ENCODE measurements around the gene A1BG.
"Not testable (repeated sequence)": the region's sequence is repeated elsewhere in the genome, so short reads cannot be mapped to it uniquely, and the experiment has no call there.

A1BG gene

DNA sequence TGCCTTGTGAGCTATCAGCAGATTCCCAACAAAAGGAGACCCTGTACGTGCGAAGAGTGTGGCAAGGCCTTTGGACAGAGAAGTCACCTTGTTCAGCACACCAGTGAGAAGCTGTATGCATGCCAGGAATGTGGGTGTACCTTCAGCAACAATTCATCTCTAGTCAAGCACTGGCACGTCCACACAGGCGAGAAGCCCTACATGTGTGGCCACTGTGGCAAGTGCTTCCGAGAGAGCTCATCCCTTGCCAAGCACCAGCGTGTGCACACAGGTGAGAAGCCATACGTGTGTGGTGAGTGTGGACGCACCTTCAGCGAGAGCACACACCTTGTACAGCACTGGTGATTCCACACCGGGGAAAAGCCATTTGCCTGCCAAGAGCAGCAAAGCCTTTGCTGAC is 34.1 kb downstream of the A1BG start:
- H3K27ac ChIP-seq, result no peak overlapping the region
- TF ChIP-seq, protein P1, sequence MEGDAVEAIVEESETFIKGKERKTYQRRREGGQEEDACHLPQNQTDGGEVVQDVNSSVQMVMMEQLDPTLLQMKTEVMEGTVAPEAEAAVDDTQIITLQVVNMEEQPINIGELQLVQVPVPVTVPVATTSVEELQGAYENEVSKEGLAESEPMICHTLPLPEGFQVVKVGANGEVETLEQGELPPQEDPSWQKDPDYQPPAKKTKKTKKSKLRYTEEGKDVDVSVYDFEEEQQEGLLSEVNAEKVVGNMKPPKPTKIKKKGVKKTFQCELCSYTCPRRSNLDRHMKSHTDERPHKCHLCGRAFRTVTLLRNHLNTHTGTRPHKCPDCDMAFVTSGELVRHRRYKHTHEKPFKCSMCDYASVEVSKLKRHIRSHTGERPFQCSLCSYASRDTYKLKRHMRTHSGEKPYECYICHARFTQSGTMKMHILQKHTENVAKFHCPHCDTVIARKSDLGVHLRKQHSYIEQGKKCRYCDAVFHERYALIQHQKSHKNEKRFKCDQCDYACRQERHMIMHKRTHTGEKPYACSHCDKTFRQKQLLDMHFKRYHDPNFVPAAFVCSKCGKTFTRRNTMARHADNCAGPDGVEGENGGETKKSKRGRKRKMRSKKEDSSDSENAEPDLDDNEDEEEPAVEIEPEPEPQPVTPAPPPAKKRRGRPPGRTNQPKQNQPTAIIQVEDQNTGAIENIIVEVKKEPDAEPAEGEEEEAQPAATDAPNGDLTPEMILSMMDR (conservative IDR thresholded peaks at IDR 0.05), result no peak

DNA sequence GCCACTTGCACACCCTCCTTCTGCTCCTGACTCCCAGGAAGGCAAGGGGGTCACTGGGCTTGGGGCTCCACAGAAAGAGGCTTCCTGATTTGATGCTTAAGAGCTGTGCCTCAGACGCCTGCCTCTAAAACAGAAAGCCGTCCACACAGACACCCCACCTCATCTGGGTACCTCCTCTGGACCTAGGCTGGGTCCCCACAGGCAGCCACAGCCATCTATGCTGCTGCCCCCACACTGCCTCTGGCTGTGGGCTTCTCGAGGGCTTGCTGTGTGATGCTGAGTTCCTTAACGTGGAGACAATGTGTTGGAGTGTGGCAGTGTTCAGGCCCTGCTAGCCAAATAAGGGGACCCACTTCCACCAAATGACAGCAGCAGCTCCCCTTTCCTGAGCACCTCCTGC is 35.0 kb downstream of the A1BG start:
- TF ChIP-seq, protein P1 (conservative IDR thresholded peaks at IDR 0.05), result no peak
- H3K27ac ChIP-seq, result no peak overlapping the region

DNA sequence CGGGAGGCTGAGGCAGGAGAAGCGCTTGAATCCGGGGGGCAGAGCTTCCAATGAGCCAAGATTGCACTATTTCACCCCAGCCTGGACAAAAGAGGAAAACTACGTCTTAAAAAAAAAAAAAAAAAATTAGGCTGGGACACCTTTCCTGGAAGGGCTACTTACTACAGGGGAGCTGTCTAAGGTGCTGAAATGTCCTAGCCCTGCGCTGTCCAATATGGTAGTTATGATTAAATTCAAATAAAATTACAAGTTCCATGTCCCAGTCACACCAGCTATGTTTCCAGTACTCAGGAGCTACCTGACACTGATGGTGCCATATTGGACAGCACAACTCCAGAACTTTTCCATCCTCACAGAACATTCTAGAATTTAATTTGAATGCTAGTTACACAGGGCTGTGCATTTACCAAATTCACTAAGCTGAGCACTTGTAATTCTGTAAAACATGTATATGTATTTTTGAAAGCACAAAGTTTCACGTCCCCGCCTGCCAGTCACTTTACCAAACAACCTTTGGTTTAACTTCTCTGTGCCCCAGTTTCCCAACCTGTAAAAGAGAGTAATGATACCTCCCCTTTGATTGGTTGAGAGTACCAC is 35.7 kb downstream of the A1BG start:
- H3K27ac ChIP-seq, result no peak overlapping the region
- TF ChIP-seq, protein P1 (conservative IDR thresholded peaks at IDR 0.05), result no peak

- H3K27ac ChIP-seq, result peak overlapping the region; percentile 71
- TF ChIP-seq, protein P1 (conservative IDR thresholded peaks at IDR 0.05), result no peak
Measured at GRCh38 chr19:58315580-58315979, 37.7 kb downstream of the A1BG start.

DNA sequence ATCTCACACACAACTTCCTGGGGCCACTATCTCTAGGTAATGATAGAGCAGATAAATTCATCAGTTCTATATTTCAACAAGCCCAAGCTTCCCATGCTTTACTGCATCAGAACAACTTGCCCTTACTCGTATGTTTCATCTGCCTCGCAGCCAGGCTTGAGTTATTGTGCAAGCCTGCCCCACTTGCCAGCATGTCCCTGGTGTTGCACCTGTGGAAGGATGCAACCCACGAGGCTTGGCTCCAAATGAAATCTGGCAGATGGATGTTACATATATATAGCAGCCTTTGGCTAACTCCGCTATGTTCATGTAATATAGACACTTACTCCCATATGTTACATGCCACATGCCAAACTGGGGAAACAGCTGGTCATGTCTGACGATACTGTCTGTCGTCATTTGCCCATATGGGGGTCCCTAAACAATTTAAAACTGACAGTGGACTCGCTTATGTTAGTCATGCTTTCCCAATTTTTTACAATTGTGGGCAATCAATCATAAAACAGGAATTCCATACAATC is 41.9 kb downstream of the A1BG start:
- TF ChIP-seq, protein P1 (conservative IDR thresholded peaks at IDR 0.05), result no peak

DNA sequence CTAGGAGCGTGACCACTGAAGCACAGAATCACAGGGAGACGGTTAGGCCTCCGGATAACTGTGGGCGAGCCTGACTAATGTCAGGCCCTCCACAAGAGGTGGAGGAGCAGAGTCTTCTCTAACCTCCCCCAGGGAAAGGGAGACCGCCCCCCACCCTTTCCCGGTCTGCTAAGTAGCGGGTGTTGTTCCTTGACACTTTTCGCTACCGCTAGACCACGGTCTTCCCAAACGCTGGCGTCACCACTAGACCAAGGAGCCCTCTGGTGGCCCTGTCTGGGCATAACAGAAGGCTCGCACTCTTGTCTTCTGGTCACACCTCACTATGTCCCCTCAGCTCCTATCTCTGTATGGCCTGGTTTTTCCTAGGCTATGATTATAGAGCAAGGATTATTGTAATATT is 42.6 kb downstream of the A1BG start:
- TF ChIP-seq, protein P1 (conservative IDR thresholded peaks at IDR 0.05), result peak; percentile 87
- H3K27ac ChIP-seq, result not testable (repeated sequence)

More for the DNA sequence above, 41.9 kb downstream of the A1BG start:
- H3K27ac ChIP-seq, result no peak overlapping the region

DNA sequence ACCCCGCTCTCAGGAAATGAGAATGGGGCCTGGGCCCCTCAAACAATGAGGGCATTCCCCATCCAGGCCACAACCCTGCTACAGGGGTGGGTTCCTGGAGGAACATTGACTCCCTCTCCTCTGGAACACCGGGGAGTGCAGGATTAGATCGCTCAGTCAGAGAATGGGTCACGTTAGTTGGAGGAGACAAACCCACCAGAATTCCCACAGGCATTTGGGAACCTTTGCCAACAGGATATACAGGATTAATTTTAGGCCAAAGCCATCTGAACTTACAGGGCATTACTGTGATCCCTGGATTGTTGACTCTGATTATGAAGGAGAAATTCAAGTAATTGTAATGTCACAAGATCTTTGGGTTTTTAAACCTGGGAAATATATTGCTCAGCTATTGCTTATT is 45.6 kb downstream of the A1BG start:
- TF ChIP-seq, protein P1 (conservative IDR thresholded peaks at IDR 0.05), result no peak
- no peak overlapping the region for H3K27ac ChIP-seq
